HUES64 (cell line): Measurements from ENCODE around the gene LRP11.
"Not testable (repeated sequence)": the region's sequence is repeated elsewhere in the genome, so short reads cannot be mapped to it uniquely, and the experiment has no call there.

Source experiments
- H3K27ac ChIP-seq: 2 replicates; pipeline ENCODE4 v1.7.0; 2013; ENCODE audit warnings: low read depth, low read length, inconsistent platforms
- H3K27me3 ChIP-seq: 2 replicates; pipeline ENCODE4 v1.6.1; 2013; ENCODE audit warnings: mild to moderate bottlenecking, low read length; ENCODE audit not compliant: insufficient read depth
- H3K36me3 ChIP-seq: 2 replicates; pipeline ENCODE4 v1.6.1; 2013; ENCODE audit warnings: mild to moderate bottlenecking, low read length; ENCODE audit not compliant: insufficient read depth
- H3K4me1 ChIP-seq: 2 replicates; pipeline ENCODE4 v1.6.1; 2013; ENCODE audit warnings: mild to moderate bottlenecking, low read length, moderate library complexity; ENCODE audit not compliant: insufficient read depth
- H3K4me3 ChIP-seq: 2 replicates; pipeline ENCODE4 v1.5.1; 2013; ENCODE audit warnings: mild to moderate bottlenecking, low read length, moderate library complexity
- H3K9ac ChIP-seq: 2 replicates; pipeline ENCODE4 v1.6.1; 2013; ENCODE audit warnings: mild to moderate bottlenecking, low read depth, low read length
- H3K9me3 ChIP-seq: 2 replicates; pipeline ENCODE4 v1.6.1; 2013; ENCODE audit warnings: low read depth, low read length; ENCODE audit not compliant: insufficient read depth
- WGBS: fragments of 150-250, 120-280 bp; methylation state at CpG from one replicate; pipeline ENCODE4 v1.1.7; 2013; ENCODE audit warnings: missing lambda C conversion rate; 5-methylcytosine and 5-hydroxymethylcytosine counted together

Gene LRP11

DNA sequence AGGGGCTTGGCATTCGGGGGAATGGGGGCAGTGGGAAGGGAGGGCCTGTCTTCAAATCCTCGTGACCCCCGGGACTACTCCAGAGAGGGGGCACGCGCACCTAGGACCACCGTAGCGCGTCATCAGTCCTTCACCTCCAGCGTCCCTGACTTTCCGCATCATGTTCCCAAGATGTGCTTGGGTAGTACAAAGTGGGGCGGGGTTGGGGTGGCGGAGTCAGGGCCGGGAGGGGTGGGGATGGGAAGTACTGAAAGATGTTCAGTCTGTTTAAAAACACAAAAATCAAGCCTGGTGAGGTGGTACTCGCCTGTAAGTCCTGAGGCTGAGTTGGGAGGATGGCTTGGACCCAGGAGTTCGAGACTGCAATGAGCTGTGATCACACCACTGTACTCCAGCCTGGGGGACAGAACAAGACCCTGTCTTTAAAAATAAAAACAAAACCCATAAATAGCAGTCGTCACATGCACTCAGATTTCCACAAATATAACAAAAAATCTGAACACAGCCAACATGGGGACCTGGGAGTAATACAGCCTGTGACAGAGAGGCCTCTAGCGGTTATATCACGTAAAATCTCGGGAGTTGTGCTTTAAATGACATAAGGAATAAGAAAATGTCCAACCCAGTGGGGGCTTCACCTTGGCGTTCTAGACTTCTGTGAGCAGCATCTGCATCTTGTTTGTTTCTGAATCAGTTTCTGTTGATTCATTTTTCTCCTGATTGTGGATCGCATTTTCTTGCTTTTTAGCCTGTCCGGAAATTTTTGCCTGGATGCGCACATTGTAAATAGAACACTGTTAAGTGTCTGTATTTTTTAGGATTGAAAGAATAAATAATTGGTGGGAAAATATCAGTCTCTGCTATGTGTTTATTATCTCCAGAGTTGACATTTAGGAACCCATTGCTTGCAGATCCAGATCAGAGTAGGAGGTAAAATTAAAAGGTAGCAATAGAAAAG lies 698 bp upstream of the LRP11 start:
- WGBS: 24% methylated on average over 23 of the region's 23 CpGs
- Histone ChIP-seq H3K9ac (peak overlapping the region; percentile 62), H3K36me3 (no peaks in the 10 kb centered on the region), H3K4me1 (peaks cover 15% of the 10 kb centered on the region), H3K4me3 (peak overlapping the region; percentile 81), H3K27ac (peak overlapping the region; percentile 82; the same call in 1 of the 2 replicates), H3K9me3 (no peaks in the 10 kb centered on the region), H3K27me3 (peaks cover 29% of the 10 kb centered on the region)

DNA sequence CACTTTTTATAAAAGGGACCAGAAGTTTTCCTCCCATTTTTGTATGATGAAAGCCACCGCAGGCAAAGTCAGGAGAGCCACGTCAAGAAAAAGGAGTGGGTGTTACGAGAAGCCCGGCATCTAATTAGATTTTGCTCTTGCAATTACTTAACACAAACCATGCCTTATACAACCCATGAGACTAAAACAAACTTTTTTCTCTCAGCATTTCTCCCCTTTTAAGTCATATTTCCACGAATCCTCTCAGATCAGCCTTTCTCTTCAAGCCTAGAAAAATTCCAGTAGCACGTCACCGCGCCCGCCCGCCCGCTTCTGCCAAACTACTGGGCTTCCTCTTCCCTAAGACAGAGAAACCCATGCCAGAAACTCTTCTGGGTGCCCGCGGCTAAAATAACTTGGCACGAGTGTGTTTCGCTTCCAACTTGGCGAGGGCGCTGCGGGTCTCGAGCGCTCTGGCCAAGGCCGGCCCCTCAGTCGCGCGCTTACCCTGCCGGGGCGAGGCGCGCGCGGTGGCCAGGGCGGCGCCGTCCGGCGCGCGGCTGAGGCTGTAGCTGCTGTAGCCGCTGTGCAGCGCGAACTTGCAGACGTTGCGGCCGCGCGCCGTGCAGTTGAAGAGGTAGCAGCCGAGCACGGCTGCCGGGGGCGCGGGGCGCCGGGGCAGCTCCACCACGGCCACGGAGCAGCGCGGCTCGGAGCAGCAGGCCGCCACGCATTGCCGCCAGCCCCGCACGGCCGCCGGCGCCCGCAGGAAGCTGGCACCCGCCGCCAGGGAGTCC lies 1.0 kb downstream of the LRP11 start:
- peak overlapping the region; percentile 67 for H3K9ac ChIP-seq
- peak overlapping the region; percentile 81 for H3K4me3 ChIP-seq
- H3K27ac ChIP-seq: no peak overlapping the region
- no peaks in the 10 kb centered on the region for H3K36me3 ChIP-seq
- WGBS: 3% methylated on average over 69 of the region's 69 CpGs
- H3K4me1 ChIP-seq: peaks cover 11% of the 10 kb centered on the region; the same call in 1 of the 2 replicates
- H3K9me3 ChIP-seq: no peaks in the 10 kb centered on the region
- H3K27me3 ChIP-seq: peaks cover 29% of the 10 kb centered on the region

DNA sequence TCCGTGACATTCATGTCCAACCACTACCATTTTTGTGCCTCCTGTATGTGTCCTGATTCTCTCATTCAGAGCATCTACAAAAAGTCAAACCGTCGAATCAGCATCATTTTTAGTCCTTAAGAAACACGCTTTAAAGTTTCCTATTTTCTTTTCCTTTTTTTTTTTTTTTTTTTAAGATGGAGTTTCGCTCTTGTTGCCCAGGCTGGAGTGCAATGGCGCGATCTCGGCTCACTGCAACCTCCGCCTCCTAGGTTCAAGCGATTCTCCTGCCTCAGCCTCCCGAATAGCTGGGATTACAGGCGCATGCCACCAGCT lies 1.8 kb downstream of the LRP11 start:
- not testable (repeated sequence) for H3K36me3 ChIP-seq, H3K9ac ChIP-seq, H3K9me3 ChIP-seq, H3K4me1 ChIP-seq, H3K27ac ChIP-seq, H3K4me3 ChIP-seq
- H3K27me3 ChIP-seq: peaks cover 29% of the 10 kb centered on the region
- 95% methylated on average over 11 of the region's 12 CpGs for WGBS

DNA sequence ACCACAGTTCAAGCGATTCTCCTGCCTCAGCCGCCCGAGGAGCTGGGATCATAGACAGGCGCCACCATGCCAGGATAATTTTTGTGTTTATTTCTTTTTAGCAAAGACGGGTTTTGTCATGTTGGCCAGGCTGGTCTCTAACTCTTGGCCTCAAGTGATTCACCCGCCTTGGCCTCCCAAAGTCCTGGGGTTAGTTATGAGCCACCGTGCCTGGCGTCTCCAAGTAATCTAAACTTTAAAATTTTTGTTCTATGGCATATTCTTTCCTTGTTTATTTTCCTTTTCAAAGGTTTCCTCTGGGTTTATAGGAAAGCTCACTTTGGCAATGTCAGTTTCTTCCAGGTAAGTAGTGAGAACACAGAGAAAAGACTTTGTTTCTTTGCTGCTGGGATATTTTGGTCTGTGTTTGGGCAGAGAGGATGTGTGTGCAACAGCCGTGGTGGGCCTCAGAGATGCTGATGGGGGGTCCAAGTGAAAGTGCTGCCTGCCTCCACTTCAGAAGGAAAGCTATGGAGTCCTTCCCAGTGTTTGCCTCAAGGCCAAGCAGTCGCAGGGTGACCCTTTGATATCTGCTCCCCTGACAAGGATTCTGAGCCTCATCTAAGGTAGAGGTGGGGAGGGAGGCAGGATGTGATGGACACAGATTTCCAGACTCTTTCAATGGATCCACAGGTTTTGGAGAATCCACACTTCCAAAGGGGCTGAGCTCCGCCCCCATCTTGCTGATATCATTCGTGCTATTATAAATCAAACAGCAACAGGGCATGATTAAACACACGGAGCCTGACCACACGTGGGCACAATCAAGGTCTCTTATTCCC lies 2.3 kb downstream of the LRP11 start:
- Histone ChIP-seq H3K27me3 (peaks cover 29% of the 10 kb centered on the region), H3K4me1 (peaks cover 8% of the 10 kb centered on the region; the same call in 1 of the 2 replicates)
- 93% methylated on average over 13 of the region's 14 CpGs for whole genome bisulfite sequencing

DNA sequence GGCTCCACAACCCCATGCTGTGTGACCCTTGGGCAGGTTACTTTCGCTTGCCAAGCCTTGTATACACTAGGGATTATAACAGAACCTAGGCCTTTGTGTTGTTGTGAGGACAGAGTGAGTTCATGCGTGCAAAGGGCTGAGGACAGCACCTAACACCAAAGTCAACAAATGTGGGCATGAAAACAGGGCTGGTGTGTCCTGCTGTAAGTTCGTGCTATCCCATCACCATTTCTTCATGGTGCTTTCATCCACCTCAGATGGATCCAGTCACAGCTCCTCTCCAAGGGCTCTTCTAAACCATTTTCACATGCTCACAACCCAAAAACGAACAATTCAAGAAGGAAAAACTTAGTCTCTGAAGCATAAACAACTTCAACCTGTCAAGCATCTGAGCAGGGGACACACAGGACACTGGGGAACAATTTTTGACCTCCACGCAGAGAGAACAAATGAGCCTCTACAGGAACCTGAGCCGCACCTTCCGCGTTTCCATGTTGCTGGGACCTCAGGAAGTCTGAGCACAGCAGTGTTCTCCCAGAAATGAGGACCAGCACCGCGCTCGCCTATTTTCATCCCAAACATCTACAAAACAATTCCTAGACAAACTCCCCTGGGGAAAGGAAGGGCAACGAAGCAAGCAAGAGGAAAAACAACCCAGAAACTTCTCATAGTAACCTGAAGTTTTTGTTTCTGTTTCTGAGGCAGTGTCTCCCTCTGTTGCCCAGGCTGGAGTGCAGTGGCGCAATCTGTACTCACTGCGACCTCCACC lies 3.1 kb downstream of the LRP11 start:
- H3K9me3 ChIP-seq: no peaks in the 10 kb centered on the region
- H3K4me1 ChIP-seq: peaks cover 9% of the 10 kb centered on the region
- H3K4me3 ChIP-seq: no peak overlapping the region
- H3K27ac ChIP-seq: no peak overlapping the region
- 82% methylated on average over 14 of the region's 14 CpGs for WGBS
- H3K36me3 ChIP-seq: no peaks in the 10 kb centered on the region
- H3K27me3 ChIP-seq: peaks cover 29% of the 10 kb centered on the region
- no peak overlapping the region for H3K9ac ChIP-seq

More for the DNA sequence above, 2.3 kb downstream of the LRP11 start:
- no peaks in the 10 kb centered on the region for H3K9me3 ChIP-seq
- H3K27ac ChIP-seq: no peak overlapping the region
- no peaks in the 10 kb centered on the region for H3K36me3 ChIP-seq
- no peak overlapping the region for H3K4me3 ChIP-seq
- H3K9ac ChIP-seq: no peak overlapping the region

DNA sequence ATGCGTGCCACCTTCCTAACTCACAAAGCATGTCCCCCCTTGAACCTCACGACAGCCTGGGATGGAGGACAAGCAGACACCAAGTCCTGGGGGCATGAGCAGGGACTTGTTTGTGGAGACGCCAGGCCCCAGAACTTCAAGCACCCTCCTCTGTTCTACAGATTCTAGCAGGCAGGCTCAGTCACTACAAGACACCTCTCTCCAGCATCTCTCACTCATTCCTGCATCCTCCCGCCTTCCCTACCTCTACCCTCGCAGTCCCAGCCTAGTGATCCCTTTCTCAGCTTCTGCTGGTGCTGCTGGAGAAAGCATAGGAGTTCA lies 3.7 kb downstream of the LRP11 start:
- Histone ChIP-seq H3K36me3 (no peaks in the 10 kb centered on the region), H3K9me3 (no peaks in the 10 kb centered on the region), H3K27me3 (peaks cover 29% of the 10 kb centered on the region), H3K9ac (no peak overlapping the region), H3K27ac (no peak overlapping the region), H3K4me1 (peaks cover 15% of the 10 kb centered on the region), H3K4me3 (no peak overlapping the region)
- WGBS: 90% methylated on average over 5 of the region's 5 CpGs

DNA sequence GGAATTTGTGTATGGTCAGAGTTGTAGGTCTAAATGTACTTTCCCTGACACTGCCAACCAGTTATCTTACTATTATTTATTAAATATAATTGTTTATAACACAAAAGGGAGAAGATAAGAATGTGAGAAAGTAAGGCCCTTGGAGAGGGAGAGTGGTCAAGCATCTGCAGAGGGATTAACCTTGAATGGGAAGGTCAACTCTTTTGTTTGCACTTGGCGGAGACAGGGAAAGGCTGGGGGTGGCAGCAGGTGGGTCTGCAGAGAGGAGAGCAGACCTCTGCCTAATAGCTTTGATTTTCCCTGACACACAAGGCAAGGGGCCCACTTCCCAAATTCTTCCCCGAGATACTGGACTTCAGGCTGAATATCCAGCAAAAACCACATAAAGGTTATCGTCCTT lies 4.2 kb downstream of the LRP11 start:
- Histone ChIP-seq H3K27ac (no peak overlapping the region), H3K36me3 (no peaks in the 10 kb centered on the region), H3K4me3 (no peak overlapping the region), H3K9ac (no peak overlapping the region), H3K9me3 (no peaks in the 10 kb centered on the region), H3K27me3 (peaks cover 29% of the 10 kb centered on the region), H3K4me1 (peaks cover 19% of the 10 kb centered on the region)
- WGBS: 75% methylated on average over 3 of the region's 3 CpGs

DNA sequence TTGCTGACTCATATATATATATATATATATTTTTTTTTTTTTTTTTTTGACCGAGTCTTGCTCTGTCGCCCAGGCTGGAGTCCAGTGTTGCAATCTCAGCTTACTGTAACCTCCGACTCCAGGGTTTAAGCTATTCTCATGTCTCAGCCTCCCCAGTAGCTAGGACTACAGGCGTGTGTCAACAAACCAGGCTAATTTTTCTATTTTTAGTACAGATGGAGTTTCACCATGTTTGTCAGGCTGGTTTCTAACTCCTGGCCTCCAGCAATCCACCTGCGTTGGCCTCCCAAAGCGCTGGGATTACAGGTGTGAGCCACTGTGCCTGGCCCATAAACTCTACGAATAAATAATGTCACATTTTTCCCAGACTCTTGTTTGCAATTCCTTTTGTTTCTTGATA lies 4.8 kb downstream of the LRP11 start:
- H3K27ac ChIP-seq: no peak overlapping the region
- no peak overlapping the region for H3K9ac ChIP-seq
- WGBS: 97% methylated on average over 7 of the region's 7 CpGs
- H3K4me3 ChIP-seq: no peak overlapping the region
- H3K36me3 ChIP-seq: no peaks in the 10 kb centered on the region
- peaks cover 29% of the 10 kb centered on the region for H3K27me3 ChIP-seq
- peaks cover 24% of the 10 kb centered on the region for H3K4me1 ChIP-seq
- no peaks in the 10 kb centered on the region for H3K9me3 ChIP-seq

DNA sequence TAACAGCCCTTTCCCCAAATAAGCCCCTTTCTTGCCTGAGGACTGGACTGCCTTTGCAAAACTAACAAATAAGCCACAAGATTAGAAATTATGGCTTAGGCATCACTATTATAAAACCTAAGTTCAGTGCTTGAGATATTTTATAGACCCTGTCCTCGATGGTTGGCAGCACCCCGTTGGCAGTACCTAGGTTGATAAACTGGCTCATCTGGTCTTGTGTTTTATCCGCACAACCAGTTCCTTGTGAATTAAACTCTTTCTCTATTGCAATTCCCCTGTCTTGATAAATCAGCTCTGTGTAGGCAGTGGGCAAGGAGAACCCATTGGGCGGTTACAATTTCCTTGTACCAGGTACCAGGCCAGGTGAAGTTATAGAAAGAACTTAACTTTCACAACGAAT lies 6.6 kb downstream of the LRP11 start:
- Histone ChIP-seq H3K36me3 (no peaks in the 10 kb centered on the region), H3K9ac (no peak overlapping the region), H3K27ac (no peak overlapping the region), H3K4me3 (no peak overlapping the region), H3K4me1 (peaks cover 24% of the 10 kb centered on the region), H3K27me3 (peaks cover 22% of the 10 kb centered on the region), H3K9me3 (no peaks in the 10 kb centered on the region)
- 97% methylated on average over 4 of the region's 5 CpGs for WGBS

DNA sequence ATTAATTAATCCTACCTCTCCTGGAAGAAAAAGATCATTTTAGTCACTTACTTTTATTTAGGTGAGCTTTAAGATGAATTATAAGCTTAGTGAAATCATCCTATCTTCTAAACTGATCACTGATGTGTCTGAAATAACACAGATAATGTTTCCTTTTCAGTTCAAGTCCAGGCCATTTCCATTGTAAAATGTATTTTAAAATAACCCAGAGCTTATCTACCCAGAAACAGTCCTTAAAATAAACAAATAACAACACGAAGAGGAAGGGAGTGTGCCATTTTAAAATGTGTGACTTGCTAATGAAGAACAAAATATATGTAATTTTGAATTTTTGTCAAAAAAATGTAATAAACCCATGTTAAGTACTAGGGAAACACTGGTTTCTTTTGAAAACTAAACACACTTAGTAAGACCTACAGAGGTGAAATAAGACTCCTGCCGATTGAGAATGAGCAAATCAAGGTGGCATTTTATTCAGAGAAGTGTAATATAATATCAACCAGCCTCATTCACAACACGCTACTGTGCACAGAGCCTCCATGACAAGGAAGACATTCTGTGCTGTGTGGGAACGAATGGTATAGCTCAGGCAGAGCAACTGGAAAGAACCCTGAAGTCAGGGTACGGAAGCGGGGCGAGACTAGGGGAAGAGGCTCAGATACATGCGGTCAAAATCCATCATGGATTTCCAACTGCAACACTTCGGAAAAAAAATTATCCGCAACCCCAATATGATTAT lies 7.7 kb downstream of the LRP11 start:
- Histone ChIP-seq H3K36me3 (no peaks in the 10 kb centered on the region), H3K27me3 (peaks cover 11% of the 10 kb centered on the region; the same call in 1 of the 2 replicates), H3K4me1 (peaks cover 28% of the 10 kb centered on the region), H3K9me3 (no peaks in the 10 kb centered on the region), H3K9ac (no peak overlapping the region), H3K27ac (no peak overlapping the region), H3K4me3 (no peak overlapping the region)
- WGBS: 91% methylated on average over 9 of the region's 10 CpGs
